ENCODE results near the gene FOXI2.

DNA sequence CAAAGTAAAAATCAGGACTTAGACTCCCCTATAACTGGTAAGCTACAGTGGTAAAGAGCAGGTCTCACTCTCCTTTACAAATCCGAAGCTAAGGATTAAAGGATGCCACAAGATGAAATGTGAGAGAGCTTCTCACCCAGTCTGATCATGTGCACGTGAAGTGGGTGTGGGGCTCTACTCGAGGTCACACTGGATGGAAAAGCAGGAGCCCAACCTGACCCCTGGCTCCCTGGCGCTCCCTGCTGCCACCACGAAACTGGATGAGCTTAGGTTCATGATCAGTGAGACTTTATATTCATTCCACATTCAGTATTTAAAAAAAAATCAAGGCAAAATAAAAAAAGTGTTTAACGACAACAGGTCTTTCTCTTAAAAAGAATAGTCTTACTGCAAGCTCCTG is 21.7 kb upstream of the FOXI2 start:
- TF ChIP-seq, protein P1, sequence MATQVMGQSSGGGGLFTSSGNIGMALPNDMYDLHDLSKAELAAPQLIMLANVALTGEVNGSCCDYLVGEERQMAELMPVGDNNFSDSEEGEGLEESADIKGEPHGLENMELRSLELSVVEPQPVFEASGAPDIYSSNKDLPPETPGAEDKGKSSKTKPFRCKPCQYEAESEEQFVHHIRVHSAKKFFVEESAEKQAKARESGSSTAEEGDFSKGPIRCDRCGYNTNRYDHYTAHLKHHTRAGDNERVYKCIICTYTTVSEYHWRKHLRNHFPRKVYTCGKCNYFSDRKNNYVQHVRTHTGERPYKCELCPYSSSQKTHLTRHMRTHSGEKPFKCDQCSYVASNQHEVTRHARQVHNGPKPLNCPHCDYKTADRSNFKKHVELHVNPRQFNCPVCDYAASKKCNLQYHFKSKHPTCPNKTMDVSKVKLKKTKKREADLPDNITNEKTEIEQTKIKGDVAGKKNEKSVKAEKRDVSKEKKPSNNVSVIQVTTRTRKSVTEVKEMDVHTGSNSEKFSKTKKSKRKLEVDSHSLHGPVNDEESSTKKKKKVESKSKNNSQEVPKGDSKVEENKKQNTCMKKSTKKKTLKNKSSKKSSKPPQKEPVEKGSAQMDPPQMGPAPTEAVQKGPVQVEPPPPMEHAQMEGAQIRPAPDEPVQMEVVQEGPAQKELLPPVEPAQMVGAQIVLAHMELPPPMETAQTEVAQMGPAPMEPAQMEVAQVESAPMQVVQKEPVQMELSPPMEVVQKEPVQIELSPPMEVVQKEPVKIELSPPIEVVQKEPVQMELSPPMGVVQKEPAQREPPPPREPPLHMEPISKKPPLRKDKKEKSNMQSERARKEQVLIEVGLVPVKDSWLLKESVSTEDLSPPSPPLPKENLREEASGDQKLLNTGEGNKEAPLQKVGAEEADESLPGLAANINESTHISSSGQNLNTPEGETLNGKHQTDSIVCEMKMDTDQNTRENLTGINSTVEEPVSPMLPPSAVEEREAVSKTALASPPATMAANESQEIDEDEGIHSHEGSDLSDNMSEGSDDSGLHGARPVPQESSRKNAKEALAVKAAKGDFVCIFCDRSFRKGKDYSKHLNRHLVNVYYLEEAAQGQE (IDR thresholded peaks at IDR 0.05; ENCODE audit: borderline replicate concordance) = no peak
- TF ChIP-seq, protein P2, sequence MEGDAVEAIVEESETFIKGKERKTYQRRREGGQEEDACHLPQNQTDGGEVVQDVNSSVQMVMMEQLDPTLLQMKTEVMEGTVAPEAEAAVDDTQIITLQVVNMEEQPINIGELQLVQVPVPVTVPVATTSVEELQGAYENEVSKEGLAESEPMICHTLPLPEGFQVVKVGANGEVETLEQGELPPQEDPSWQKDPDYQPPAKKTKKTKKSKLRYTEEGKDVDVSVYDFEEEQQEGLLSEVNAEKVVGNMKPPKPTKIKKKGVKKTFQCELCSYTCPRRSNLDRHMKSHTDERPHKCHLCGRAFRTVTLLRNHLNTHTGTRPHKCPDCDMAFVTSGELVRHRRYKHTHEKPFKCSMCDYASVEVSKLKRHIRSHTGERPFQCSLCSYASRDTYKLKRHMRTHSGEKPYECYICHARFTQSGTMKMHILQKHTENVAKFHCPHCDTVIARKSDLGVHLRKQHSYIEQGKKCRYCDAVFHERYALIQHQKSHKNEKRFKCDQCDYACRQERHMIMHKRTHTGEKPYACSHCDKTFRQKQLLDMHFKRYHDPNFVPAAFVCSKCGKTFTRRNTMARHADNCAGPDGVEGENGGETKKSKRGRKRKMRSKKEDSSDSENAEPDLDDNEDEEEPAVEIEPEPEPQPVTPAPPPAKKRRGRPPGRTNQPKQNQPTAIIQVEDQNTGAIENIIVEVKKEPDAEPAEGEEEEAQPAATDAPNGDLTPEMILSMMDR (IDR thresholded peaks at IDR 0.05; ENCODE audit: poor library complexity, severe bottlenecking) = no peak
- TF ChIP-seq MXI1 (conservative IDR thresholded peaks at IDR 0.05; ENCODE audit: poor library complexity, severe bottlenecking) = no peak

All from neural cell (in vitro differentiated cells).